H1 (cell line): Measurements from ENCODE around the gene CEP85L. TPM values are rescaled to one million over a fixed set of nuclear protein-coding genes. Genes with fewer than 3 reads are reported as not detected.

ENCODE experiments used
- CTCF ChIA-PET: fragments of 300-600 bp; sonication (Branson Sonifier 250); formaldehyde crosslinking; loops from one replicate; lab custom pipeline; 2021; ENCODE audit not compliant: partially characterized antibody; lab: Charles Lee
- POLR2A ChIA-PET: fragments of 300-600 bp; sonication (Branson Sonifier 250); formaldehyde crosslinking; loops from one replicate; lab custom pipeline; 2021; ENCODE audit warnings: inconsistent platforms; ENCODE audit not compliant: partially characterized antibody; lab: Charles Lee
- DNase-seq, 2 experiments: peaks; one replicate each; pipeline versions ENCODE4 v3.0.0 to v3.0.0-alpha.2; 2010 to 2022; ENCODE audit warnings: low spot score in 2 of 2, low read depth in 1 of 2, mixed read lengths in 1 of 2
- FAIRE-seq: peaks from 2 replicates; lab custom pipeline; 2011; peaks lifted over from hg19 to GRCh38; lab: Jason Lieb, UNC
- H2AFZ ChIP-seq: 2 replicates; pipeline ENCODE4 v1.8.1; 2012; ENCODE audit warnings: low read length, inconsistent platforms
- H2AK5ac ChIP-seq: 2 replicates; pipeline ENCODE4 v1.6.1; 2013; ENCODE audit warnings: low read depth, low read length
- H2BK120ac ChIP-seq: replicated peaks from 2 replicates; pipeline ENCODE3; 2013; ENCODE audit warnings: low read depth, low read length, inconsistent platforms
- H2BK12ac ChIP-seq: 2 replicates; pipeline ENCODE4 v1.6.1; 2013; ENCODE audit warnings: low read depth, low read length
- H2BK15ac ChIP-seq: 2 replicates; pipeline ENCODE4 v1.6.1; 2013; ENCODE audit warnings: low read length
- H2BK20ac ChIP-seq: 2 replicates; pipeline ENCODE4 v1.6.1; 2013; ENCODE audit warnings: low read length
- H2BK5ac ChIP-seq: 2 replicates; pipeline ENCODE4 v1.6.1; 2013; ENCODE audit warnings: low read depth, low read length
- H3K14ac ChIP-seq: 2 replicates; pipeline ENCODE4 v1.6.1; 2013; ENCODE audit warnings: inconsistent platforms; ENCODE audit not compliant: insufficient read length
- H3K18ac ChIP-seq: 2 replicates; pipeline ENCODE4 v1.6.1; 2013; ENCODE audit warnings: low read length; ENCODE audit errors: extremely low read depth
- H3K23ac ChIP-seq: 2 replicates; pipeline ENCODE4 v1.6.1; 2013; ENCODE audit warnings: inconsistent platforms; ENCODE audit not compliant: insufficient read length
- H3K23me2 ChIP-seq: 2 replicates; pipeline ENCODE4 v1.6.1; 2013; ENCODE audit warnings: low read depth, low read length
- H3K27ac ChIP-seq: 2 replicates; pipeline ENCODE4 v1.6.1; 2011; ENCODE audit warnings: low read depth, low read length, inconsistent platforms
- H3K27me3 ChIP-seq, 4 experiments: replicated peaks in 1 of 4; 1 replicate in 1 of 4; 2 replicates in 3 of 4; pipeline versions ENCODE4 v1.6.1 to v1.8.1; 2011 to 2013; ENCODE audit warnings: low read length in 3 of 4, mild to moderate bottlenecking in 3 of 4, inconsistent platforms in 2 of 4, mixed read lengths in 2 of 4, moderate library complexity in 1 of 4; ENCODE audit not compliant: control insufficient read depth in 3 of 4, insufficient read depth in 3 of 4; ENCODE audit errors: extremely low read depth in 1 of 4
- H3K36me3 ChIP-seq, 4 experiments: 2 replicates each; pipeline versions ENCODE4 v1.6.1 to v1.8.1; 2011 to 2013; ENCODE audit warnings: mild to moderate bottlenecking in 4 of 4, low read length in 3 of 4, moderate library complexity in 2 of 4, control low read depth in 1 of 4, inconsistent platforms in 1 of 4; ENCODE audit not compliant: insufficient read depth in 4 of 4, control insufficient read depth in 2 of 4
- H3K4ac ChIP-seq: replicated peaks from 2 replicates; pipeline ENCODE3; 2013; ENCODE audit warnings: low read length, low read depth, mixed read lengths, inconsistent platforms; ENCODE audit not compliant: insufficient read length
- H3K4me1 ChIP-seq, 4 experiments: replicated peaks in 1 of 4; 1 replicate in 1 of 4; 2 replicates in 3 of 4; pipeline versions ENCODE4 v1.6.1 to v1.8.1; 2011 to 2013; ENCODE audit warnings: low read length in 3 of 4, inconsistent platforms in 2 of 4, mixed read lengths in 1 of 4; ENCODE audit not compliant: insufficient read depth in 4 of 4, control insufficient read depth in 3 of 4
- H3K4me2 ChIP-seq, 2 experiments: 2 replicates each; pipeline versions ENCODE4 v1.6.1 to v1.8.1; 2011 to 2013; ENCODE audit warnings: low read depth in 2 of 2, low read length in 2 of 2, control low read depth in 1 of 2, inconsistent platforms in 1 of 2, mild to moderate bottlenecking in 1 of 2; ENCODE audit not compliant: insufficient read depth in 1 of 2
- H3K4me3 ChIP-seq, 4 experiments: fragments of 200-600, 300-600 bp in 1 of 4; sonication (generic), shearing (Covaris generic), sonication (Bioruptor Twin) in 1 of 4; 2 replicates each; pipeline versions ENCODE4 v1.5.1 to v1.8.1; 2011 to 2016; ENCODE audit warnings: low read length in 4 of 4, low read depth in 3 of 4, control low read depth in 2 of 4, inconsistent platforms in 2 of 4, mild to moderate bottlenecking in 2 of 4, mixed read lengths in 1 of 4, moderate library complexity in 1 of 4; ENCODE audit not compliant: insufficient read depth in 2 of 4; ENCODE audit errors: extremely low read depth in 1 of 4
- H3K56ac ChIP-seq: replicated peaks from 2 replicates; pipeline ENCODE3; 2013; ENCODE audit warnings: low read depth, mild to moderate bottlenecking, mixed read lengths, low read length, inconsistent platforms; ENCODE audit not compliant: insufficient read length
- H3K79me1 ChIP-seq: 2 replicates; pipeline ENCODE4 v1.6.1; 2013; ENCODE audit warnings: low read depth, low read length, control low read depth
- H3K79me2 ChIP-seq, 2 experiments: 2 replicates each; pipeline versions ENCODE4 v1.6.1 to v1.8.1; 2012 to 2013; ENCODE audit warnings: low read length in 2 of 2, mild to moderate bottlenecking in 2 of 2, inconsistent platforms in 1 of 2; ENCODE audit not compliant: insufficient read depth in 2 of 2, control insufficient read depth in 1 of 2
- H3K9ac ChIP-seq, 4 experiments: replicated peaks in 1 of 4; 1 replicate in 1 of 4; 2 replicates in 3 of 4; pipeline versions ENCODE4 v1.6.1 to v1.8.1; 2011 to 2013; ENCODE audit warnings: low read depth in 3 of 4, low read length in 3 of 4, control low read depth in 2 of 4, mild to moderate bottlenecking in 2 of 4, moderate library complexity in 2 of 4, inconsistent platforms in 1 of 4; ENCODE audit errors: extremely low read depth in 1 of 4
- H3K9me3 ChIP-seq, 2 experiments: 2 replicates each; pipeline versions ENCODE4 v1.6.1 to v1.8.1; 2012 to 2013; ENCODE audit warnings: mild to moderate bottlenecking in 2 of 2, moderate library complexity in 2 of 2, control low read depth in 1 of 2, inconsistent platforms in 1 of 2, low read depth in 1 of 2, low read length in 1 of 2, mixed read lengths in 1 of 2; ENCODE audit not compliant: insufficient read depth in 2 of 2
- H4K20me1 ChIP-seq, 2 experiments: replicated peaks in 1 of 2; 2 replicates each; pipeline versions ENCODE3 to v1.8.1; 2011 to 2013; ENCODE audit warnings: inconsistent platforms in 2 of 2, low read length in 2 of 2, mild to moderate bottlenecking in 1 of 2; ENCODE audit not compliant: insufficient read depth in 2 of 2, control insufficient read depth in 1 of 2
- H4K5ac ChIP-seq: 2 replicates; pipeline ENCODE4 v1.6.1; 2013; ENCODE audit warnings: low read length, low read depth, mixed read lengths, inconsistent platforms; ENCODE audit not compliant: insufficient read length
- H4K8ac ChIP-seq: 2 replicates; pipeline ENCODE4 v1.8.0; 2013; ENCODE audit warnings: mild to moderate bottlenecking, moderate library complexity, low read length, inconsistent platforms; ENCODE audit not compliant: insufficient read depth; ENCODE audit errors: extremely low read depth
- H4K91ac ChIP-seq: replicated peaks from 2 replicates; pipeline ENCODE3; 2013; ENCODE audit warnings: low read length, mixed read lengths, inconsistent platforms; ENCODE audit not compliant: insufficient read length
- SIRT6 ChIP-seq: IDR thresholded peaks from one replicate; pipeline ENCODE4 v1.7.1; 2012; ENCODE audit warnings: low read length, inconsistent platforms
- WGBS, 2 experiments: shearing (Covaris generic) in 1 of 2; methylation state at CpG; one replicate each; pipeline versions ENCODE4 v1.1.6 to v1.1.7; 2013 to 2015; ENCODE audit warnings: low lambda C conversion rate in 2 of 2, mixed read lengths in 2 of 2, inconsistent platforms in 1 of 2, low coverage in 1 of 2, missing lambda C conversion rate in 1 of 2; ENCODE audit not compliant: insufficient replicate concordance in 2 of 2, insufficient coverage in 1 of 2, insufficient read length in 1 of 2; ENCODE audit errors: extremely low coverage in 1 of 2, missing lambda C conversion rate in 1 of 2; 5-methylcytosine and 5-hydroxymethylcytosine counted together
- polyA plus RNA-seq, 7 experiments: library from polyadenylated mRNA; depleted of rRNA in 3 of 7; stranded (reverse) in 5 of 7; unstranded in 2 of 7; fragments of >200 nt in 5 of 7; fragments of 200-250 nt in 2 of 7; gene quantifications; 1 replicate in 5 of 7; 2 replicates in 1 of 7; 4 replicates in 1 of 7; pipeline versions ENCODE4 v1.2.1 to v1.2.3, GENCODE V29; 2011 to 2013; ENCODE audit warnings: missing spikeins in 2 of 7, mixed read lengths in 2 of 7
- total RNA-seq: library from RNA; stranded (reverse); fragmentation: NEBNext Ultra II Directional; extraction: Animal tissue kit (Norgen Biotek cat#: 25700); gene quantifications from 2 replicates; pipeline ENCODE4 v1.2.1, GENCODE V29; 2021

CEP85L gene
- total and polyA plus RNA-seq, 2 of the 8 experiments (the other 6 are each of a cell fraction or from before 2014, with no cell fraction given) = 3.2 to 27.6 TPM

DNA sequence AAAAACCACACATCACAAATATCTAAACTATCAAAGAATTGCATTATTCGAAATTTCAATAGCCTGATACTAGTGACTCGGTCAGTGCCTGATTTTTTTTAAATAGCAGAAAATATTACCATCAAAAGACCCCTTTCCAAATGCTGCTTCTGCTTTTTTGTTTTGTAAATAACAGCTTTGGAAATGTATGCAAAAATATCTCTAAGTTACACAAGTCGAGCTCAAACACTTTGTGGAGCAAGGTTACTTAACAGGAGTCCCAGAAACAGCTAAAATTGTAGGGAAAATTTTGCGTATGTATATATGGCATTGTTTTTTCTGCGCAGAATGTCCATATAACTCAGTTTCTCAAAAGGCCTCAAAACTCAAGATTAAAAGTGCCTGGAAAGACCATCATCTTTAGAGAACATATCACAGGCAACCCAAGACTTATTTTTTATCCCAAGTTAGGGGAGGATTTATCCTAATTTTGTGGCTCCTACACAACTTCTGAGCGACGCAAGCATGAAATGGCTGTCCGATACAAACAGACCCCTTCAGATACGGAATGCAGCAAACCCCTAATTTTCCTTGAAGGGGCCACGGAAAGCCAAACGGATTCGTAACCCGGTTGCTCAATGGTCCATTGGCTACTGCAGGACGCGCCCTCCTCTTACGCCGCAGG, 1.3 kb downstream of the CEP85L start:
- H3K23me2 ChIP-seq = peaks cover 5% of the 10 kb centered on the region; the same call in 1 of the 2 replicates
- no peak overlapping the region for H3K23ac ChIP-seq
- H4K91ac ChIP-seq = no peak overlapping the region
- H3K9ac ChIP-seq = peak overlapping the region in 1 of 4 experiments; percentile 14; a peak in 2 of 7 replicates
- H3K27me3 ChIP-seq = no peaks in the 10 kb centered on the region
- no peaks in the 10 kb centered on the region for H3K9me3 ChIP-seq
- DNase-seq (no peak), FAIRE-seq (no peak)
- no peak overlapping the region for H2BK12ac ChIP-seq
- H2AFZ ChIP-seq = peak overlapping the region; percentile 92
- H2BK5ac ChIP-seq = no peak overlapping the region
- no peaks in the 10 kb centered on the region for H4K20me1 ChIP-seq
- POLR2A ChIA-PET = no interaction called here
- WGBS, 2 experiments = 6% methylated on average over 17 of the region's 17 CpGs; no CpG with 5 or more reads in 1 of the 2 experiments
- no peak overlapping the region for H2AK5ac ChIP-seq
- H3K4me3 ChIP-seq = peak overlapping the region; percentile 70 to 88 (median 76)
- H3K4ac ChIP-seq = no peak overlapping the region
- H4K8ac ChIP-seq = no peak overlapping the region
- peaks cover 3% of the 10 kb centered on the region for H3K79me1 ChIP-seq
- H2BK20ac ChIP-seq = no peak overlapping the region
- H3K4me2 ChIP-seq = peak overlapping the region; percentile 83 to 89
- H3K79me2 ChIP-seq = peaks cover 0 to 16% of the 10 kb centered on the region in 2 experiments; a peak in 2 of 4 replicates
- CTCF ChIA-PET = no interaction called here
- peaks cover 2 to 5% (median 4%) of the 10 kb centered on the region in 4 experiments; a peak in 5 of 7 replicates for H3K4me1 ChIP-seq
- no peak overlapping the region for H3K14ac ChIP-seq
- no peak overlapping the region for H2BK15ac ChIP-seq
- no peak overlapping the region for H3K18ac ChIP-seq
- no peak for TF ChIP-seq SIRT6
- H3K36me3 ChIP-seq = no peaks in the 10 kb centered on the region
- no peak overlapping the region for H4K5ac ChIP-seq
- no peak overlapping the region for H3K56ac ChIP-seq
- no peak overlapping the region for H3K27ac ChIP-seq
- H2BK120ac ChIP-seq = no peak overlapping the region
